Activated naive CD4-positive, alpha-beta T cell treated with anti-CD3 and anti-CD28 coated beads, Interleukin-2, amount 50 U/mL, for 72 hours (primary cell): ENCODE results near the gene SIN3B. TPM values are rescaled to one million over a fixed set of nuclear protein-coding genes. Genes with fewer than 3 reads are reported as not detected.
"Not testable (repeated sequence)": the region's sequence is repeated elsewhere in the genome, so short reads cannot be mapped to it uniquely, and the experiment has no call there.

Experiments used
- ATAC-seq, 2 donors: fragments of 150-1000 bp; cut with Tn5 transposase; 2 replicates each; pipeline ENCODE4 v1.10.0; 2021; ENCODE audit warnings: mild to moderate bottlenecking in 2 of 2, moderate library complexity in 2 of 2
- DNase-seq, 2 donors: peaks; one replicate each; pipeline ENCODE4 v3.0.0; 2021 to 2022; ENCODE audit warnings: low spot score in 2 of 2
- H3K27ac Mint-ChIP-seq, 2 donors: one replicate each; pipeline ENCODE4 v1.8.0; 2022; ENCODE audit warnings: mild to moderate bottlenecking in 2 of 2, mixed read lengths in 2 of 2
- H3K36me3 Mint-ChIP-seq, 2 donors: one replicate each; pipeline ENCODE4 v1.8.0; 2022; ENCODE audit warnings: mixed read lengths in 2 of 2
- H3K9me3 Mint-ChIP-seq, 2 donors: one replicate each; pipeline ENCODE4 v1.8.0; 2022; ENCODE audit warnings: mixed read lengths in 2 of 2
- total RNA-seq, 2 donors: library from RNA; stranded (reverse); gene quantifications; one replicate each; pipeline ENCODE4 v1.2.3, GENCODE V29; 2022

The SIN3B gene
- total RNA-seq, 2 donors from 2014 or later = 31.6 to 31.8 TPM

DNA sequence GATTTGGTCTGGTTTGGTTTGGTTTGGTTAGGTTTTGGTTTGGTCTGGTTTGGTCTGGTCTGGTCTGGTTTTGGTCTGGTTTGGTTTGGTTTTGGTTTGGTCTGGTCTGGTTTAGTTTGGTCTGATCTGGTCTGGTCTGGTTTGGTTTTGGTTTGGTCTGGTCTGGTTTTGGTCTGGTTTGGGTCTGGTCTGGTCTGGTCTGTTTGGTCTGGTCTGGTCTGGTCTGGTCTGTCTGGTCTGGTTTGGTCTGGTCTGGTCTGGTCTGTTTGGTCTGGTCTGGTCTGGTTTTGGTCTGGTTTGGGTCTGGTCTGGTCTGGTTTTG, 45.7 kb downstream of the SIN3B start:
- H3K9me3 Mint-ChIP-seq, ATAC-seq, DNase-seq: not testable (repeated sequence)
- H3K36me3 Mint-ChIP-seq = peaks cover 18 to 23% of the 10 kb centered on the region in 2 donors
- peak overlapping the region; percentile 13 to 84 for H3K27ac Mint-ChIP-seq

GRCh38 chr19:16875584-16876555, 46.7 kb downstream of the SIN3B start:
- no peak for DNase-seq
- H3K36me3 Mint-ChIP-seq = peaks cover 27 to 28% of the 10 kb centered on the region in 2 donors
- ATAC-seq = no peak
- H3K27ac Mint-ChIP-seq = peak overlapping the region in 1 of 2 donors; percentile 55
- H3K9me3 Mint-ChIP-seq = peaks cover 11 to 13% of the 10 kb centered on the region in 2 donors

DNA sequence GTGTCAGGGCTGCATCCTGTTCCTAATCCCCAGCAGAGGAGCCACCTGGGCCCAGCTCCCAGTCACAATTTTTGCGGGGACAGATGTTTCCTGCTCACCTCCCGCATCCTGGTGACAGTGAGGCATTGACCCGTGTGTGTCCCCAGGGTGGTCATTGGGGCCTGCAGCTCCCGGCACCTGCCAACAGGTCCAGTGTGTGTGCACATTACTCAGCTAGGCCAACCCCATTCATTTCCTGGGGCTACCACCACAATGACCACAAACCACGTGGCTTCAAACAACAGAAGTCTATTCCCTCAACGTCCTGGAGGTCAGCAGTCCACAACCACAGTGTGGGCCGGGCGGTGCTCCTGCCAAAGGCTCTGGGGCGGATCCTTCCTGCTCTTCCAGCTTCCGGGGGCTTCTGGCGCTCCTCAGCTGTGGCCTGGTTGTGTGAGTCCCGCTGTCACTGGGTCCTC, 47.7 kb downstream of the SIN3B start:
- ATAC-seq (peak in 1 of 2 donors; percentile 62), DNase-seq (no peak)
- H3K9me3 Mint-ChIP-seq = peaks cover 12 to 20% of the 10 kb centered on the region in 2 donors
- H3K36me3 Mint-ChIP-seq = peaks cover 33 to 35% of the 10 kb centered on the region in 2 donors
- H3K27ac Mint-ChIP-seq = peak overlapping the region in 1 of 2 donors; percentile 29

- peak in 1 of 2 donors; percentile 61 for ATAC-seq
- H3K27ac Mint-ChIP-seq = no peak overlapping the region
Measured at GRCh38 chr19:16877581-16877980, 48.4 kb downstream of the SIN3B start.

GRCh38 chr19:16878181-16878965, 49.2 kb downstream of the SIN3B start:
- no peak overlapping the region for H3K27ac Mint-ChIP-seq
- H3K9me3 Mint-ChIP-seq = peaks cover 24 to 31% of the 10 kb centered on the region in 2 donors
- no peak for ATAC-seq
- DNase-seq = no peak
- peaks cover 33 to 48% of the 10 kb centered on the region in 2 donors for H3K36me3 Mint-ChIP-seq

More at GRCh38 chr19:16877581-16877980, 48.4 kb downstream of the SIN3B start:
- DNase-seq = no peak
- H3K9me3 Mint-ChIP-seq = peaks cover 19 to 26% of the 10 kb centered on the region in 2 donors
- H3K36me3 Mint-ChIP-seq = peaks cover 33 to 42% of the 10 kb centered on the region in 2 donors

- ATAC-seq (no peak), DNase-seq (no peak)
- Mint-ChIP-seq H3K9me3 (peaks cover 20 to 24% of the 10 kb centered on the region in 2 donors), H3K36me3 (peaks cover 25 to 39% of the 10 kb centered on the region in 2 donors), H3K27ac (peak overlapping the region in 1 of 2 donors; percentile 46)
Measured at GRCh38 chr19:16880884-16881554, 51.8 kb downstream of the SIN3B start.

- peaks cover 25 to 39% of the 10 kb centered on the region in 2 donors for H3K36me3 Mint-ChIP-seq
- ATAC-seq (no peak), DNase-seq (no peak)
- peaks cover 20 to 24% of the 10 kb centered on the region in 2 donors for H3K9me3 Mint-ChIP-seq
- no peak overlapping the region for H3K27ac Mint-ChIP-seq
Measured at GRCh38 chr19:16882146-16882545, 52.9 kb downstream of the SIN3B start.

- ATAC-seq = no peak
- no peak for DNase-seq
Measured at GRCh38 chr19:16883522-16883921, 54.3 kb downstream of the SIN3B start.

GRCh38 chr19:16885166-16885565, 56.0 kb downstream of the SIN3B start:
- Mint-ChIP-seq H3K9me3 (peaks cover 18 to 22% of the 10 kb centered on the region in 2 donors), H3K27ac (no peak overlapping the region), H3K36me3 (peaks cover 13 to 23% of the 10 kb centered on the region in 2 donors)
- DNase-seq (no peak), ATAC-seq (no peak)

More at GRCh38 chr19:16883522-16883921, 54.3 kb downstream of the SIN3B start:
- no peak overlapping the region for H3K27ac Mint-ChIP-seq
- peaks cover 25 to 33% of the 10 kb centered on the region in 2 donors for H3K36me3 Mint-ChIP-seq
- peaks cover 20 to 24% of the 10 kb centered on the region in 2 donors for H3K9me3 Mint-ChIP-seq

DNA sequence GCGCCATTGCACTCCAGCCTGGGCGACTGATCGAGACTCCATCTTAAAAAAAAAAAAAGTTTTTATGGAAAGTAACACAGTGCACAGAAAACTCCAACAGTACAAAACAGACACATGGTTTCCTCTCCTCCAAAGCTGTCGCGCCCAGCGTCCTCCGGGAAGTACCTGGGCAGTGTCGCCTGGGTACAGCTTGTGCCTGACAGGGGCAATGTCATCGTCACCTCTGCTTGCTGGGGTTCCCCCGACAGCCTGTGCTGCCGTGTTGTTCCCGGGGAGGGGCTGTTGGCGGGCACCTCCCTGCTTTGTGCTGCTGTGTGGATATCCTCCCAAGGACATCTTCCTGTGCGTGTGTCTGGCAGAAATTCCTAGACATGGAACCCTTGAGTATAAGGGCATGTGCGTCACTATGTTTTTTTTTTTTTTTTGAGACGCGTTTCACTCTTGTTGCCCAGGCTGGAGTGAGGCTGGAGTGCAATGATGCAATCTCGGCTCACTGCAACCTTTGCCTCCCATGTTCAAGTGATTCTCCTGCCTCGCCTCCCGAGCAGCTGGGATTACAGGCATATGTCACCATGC, 57.2 kb downstream of the SIN3B start:
- ATAC-seq = no peak
- peaks cover under 1 to 16% of the 10 kb centered on the region in 2 donors for H3K36me3 Mint-ChIP-seq

DNA sequence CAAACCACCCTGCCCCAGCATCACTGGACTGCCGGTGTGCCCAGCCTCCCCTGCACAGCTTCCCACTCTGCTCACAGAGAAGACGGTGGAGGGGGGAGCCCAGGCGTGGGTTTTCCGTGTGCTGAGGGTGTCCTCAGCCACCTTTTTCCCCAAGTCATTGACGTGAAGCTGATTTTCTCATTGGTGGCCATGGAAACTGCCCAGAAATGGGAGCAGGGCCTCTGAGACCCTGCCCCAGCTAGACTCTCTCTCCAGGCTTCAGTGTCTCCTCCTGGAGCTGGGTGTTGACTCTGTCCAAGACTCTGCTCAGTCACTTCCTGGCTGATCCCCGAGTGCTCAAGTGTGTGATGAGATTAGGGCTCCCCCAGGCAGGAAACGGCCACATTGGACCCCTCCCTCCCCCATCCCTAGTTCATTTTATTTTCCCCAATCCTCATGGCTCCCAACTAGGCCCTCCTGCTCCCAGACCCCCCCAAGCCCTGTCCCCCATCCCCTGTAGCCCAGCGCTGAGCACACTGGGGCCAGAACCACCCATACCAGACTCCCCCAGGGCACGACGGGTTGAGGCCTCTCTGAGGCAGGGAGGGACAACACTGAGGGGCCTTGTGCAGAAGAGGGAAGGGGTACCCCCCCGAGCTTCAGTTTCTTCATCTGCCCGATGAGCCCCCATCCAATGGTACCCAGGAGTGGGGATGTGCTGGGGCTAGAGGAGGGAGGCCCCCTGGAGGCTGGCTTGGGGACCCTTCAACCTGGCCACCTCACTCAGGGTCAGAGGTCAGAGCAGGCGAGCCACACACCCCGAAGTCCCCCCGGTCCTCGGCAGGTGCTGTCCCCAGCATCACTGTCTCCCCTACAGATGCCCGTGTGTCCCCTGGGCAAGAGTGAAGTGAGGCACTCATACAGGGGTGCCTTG, 58.4 kb downstream of the SIN3B start:
- H3K27ac Mint-ChIP-seq = no peak overlapping the region
- peaks cover 0 to 7% of the 10 kb centered on the region in 2 donors for H3K36me3 Mint-ChIP-seq
- no peak for ATAC-seq
- peaks cover 5% of the 10 kb centered on the region in 2 donors for H3K9me3 Mint-ChIP-seq
- DNase-seq = no peak

More for the DNA sequence above, 57.2 kb downstream of the SIN3B start:
- peaks cover 13% of the 10 kb centered on the region in 2 donors for H3K9me3 Mint-ChIP-seq
- no peak for DNase-seq
- no peak overlapping the region for H3K27ac Mint-ChIP-seq

DNA sequence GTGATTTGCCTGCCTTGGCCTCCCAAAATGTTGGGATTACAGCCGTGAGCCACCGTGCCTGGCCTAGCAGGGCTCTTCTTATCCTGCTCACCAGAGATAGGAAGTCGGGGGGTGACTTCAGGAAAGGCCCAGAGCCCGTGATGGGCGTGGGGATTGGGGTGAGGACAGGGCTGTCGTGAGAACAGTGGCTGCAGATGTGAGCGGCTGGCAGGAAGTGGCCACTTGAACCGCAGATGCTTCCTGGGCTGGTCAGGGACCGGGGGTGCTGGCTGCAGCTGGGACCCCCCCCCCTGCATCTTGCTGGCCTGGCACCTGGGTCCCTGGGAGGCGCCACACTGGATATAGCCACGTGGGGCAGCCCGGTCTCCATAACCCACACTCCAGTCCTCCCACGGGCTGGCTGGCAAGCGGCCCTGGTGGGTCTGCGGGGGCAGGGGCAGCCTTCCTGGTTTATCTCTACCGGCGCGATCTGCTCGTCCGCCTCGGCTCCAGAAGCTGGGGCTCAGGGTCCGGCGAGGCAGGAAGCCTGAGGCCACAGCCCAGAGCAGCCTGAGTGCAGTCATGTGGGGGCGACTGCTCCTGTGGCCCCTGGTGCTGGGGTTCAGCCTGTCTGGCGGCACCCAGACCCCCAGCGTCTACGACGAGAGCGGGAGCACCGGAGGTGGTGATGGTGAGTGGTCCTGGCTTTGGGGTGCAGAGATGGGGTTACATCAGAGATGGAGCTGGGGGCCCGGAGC, 59.6 kb downstream of the SIN3B start, which contains the start of gene F2RL3:
Gene F2RL3, plus strand, starts transcription at position 371 of the 737 bp plus-strand sequence. Its CDS starts 191 bp downstream, at position 562.
- H3K27ac Mint-ChIP-seq = no peak within 1 kb of the TSS
- H3K36me3 Mint-ChIP-seq = no peaks in the 10 kb centered on the region
- H3K9me3 Mint-ChIP-seq = no peaks in the 10 kb centered on the region
- ATAC-seq (peak in 1 of 2 donors; percentile 77), DNase-seq (no peak)

- Mint-ChIP-seq H3K36me3 (no peaks in the 10 kb centered on the region), H3K27ac (no peak overlapping the region), H3K9me3 (no peaks in the 10 kb centered on the region)
- ATAC-seq (no peak), DNase-seq (no peak)
Measured at GRCh38 chr19:16889366-16889882, 60.2 kb downstream of the SIN3B start.

DNA sequence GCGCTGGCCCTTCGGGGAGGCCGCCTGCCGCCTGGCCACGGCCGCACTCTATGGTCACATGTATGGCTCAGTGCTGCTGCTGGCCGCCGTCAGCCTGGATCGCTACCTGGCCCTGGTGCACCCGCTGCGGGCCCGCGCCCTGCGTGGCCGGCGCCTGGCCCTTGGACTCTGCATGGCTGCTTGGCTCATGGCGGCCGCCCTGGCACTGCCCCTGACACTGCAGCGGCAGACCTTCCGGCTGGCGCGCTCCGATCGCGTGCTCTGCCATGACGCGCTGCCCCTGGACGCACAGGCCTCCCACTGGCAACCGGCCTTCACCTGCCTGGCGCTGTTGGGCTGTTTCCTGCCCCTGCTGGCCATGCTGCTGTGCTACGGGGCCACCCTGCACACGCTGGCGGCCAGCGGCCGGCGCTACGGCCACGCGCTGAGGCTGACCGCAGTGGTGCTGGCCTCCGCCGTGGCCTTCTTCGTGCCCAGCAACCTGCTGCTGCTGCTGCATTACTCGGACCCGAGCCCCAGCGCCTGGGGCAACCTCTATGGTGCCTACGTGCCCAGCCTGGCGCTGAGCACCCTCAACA, 60.8 kb downstream of the SIN3B start:
- no peaks in the 10 kb centered on the region for H3K36me3 Mint-ChIP-seq
- no peak overlapping the region for H3K27ac Mint-ChIP-seq
- no peak for DNase-seq
- no peaks in the 10 kb centered on the region for H3K9me3 Mint-ChIP-seq
- ATAC-seq = no peak
